ENCODE data around the gene RAB9B.

RAB9B gene

DNA sequence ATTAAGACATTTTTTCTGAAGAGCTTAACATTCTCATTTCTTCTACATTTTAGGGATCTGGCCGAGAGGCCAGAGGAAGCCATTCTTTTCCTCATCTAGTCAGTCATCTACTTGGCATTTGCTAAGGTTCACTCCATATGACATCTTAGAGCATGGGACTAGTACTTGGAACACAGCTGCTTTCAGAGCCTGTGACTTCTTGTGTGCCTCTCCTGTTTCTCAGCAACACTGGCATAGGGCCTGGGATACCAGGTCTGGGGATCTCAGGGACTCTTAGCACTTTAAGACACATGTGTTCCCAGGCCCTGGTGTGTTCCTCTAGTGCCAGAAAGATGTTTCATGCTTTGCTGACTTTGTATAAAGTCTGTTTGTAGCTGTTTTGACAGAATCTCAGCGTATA lies 48.1 kb downstream of the RAB9B start:
- TF ChIP-seq, protein P1, sequence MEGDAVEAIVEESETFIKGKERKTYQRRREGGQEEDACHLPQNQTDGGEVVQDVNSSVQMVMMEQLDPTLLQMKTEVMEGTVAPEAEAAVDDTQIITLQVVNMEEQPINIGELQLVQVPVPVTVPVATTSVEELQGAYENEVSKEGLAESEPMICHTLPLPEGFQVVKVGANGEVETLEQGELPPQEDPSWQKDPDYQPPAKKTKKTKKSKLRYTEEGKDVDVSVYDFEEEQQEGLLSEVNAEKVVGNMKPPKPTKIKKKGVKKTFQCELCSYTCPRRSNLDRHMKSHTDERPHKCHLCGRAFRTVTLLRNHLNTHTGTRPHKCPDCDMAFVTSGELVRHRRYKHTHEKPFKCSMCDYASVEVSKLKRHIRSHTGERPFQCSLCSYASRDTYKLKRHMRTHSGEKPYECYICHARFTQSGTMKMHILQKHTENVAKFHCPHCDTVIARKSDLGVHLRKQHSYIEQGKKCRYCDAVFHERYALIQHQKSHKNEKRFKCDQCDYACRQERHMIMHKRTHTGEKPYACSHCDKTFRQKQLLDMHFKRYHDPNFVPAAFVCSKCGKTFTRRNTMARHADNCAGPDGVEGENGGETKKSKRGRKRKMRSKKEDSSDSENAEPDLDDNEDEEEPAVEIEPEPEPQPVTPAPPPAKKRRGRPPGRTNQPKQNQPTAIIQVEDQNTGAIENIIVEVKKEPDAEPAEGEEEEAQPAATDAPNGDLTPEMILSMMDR (IDR thresholded peaks at IDR 0.05; ENCODE audit: low read depth, low read length, missing control alignments): no peak
- no peak overlapping the region for H3K4me3 ChIP-seq (replicated peaks; ENCODE audit: low read depth, low read length)
- no peak for DNase-seq (ENCODE audit: extremely low read depth, low read depth)

GRCh38 chrX:103783196-103783595 lies 48.9 kb downstream of the RAB9B start:
- H3K4me3 ChIP-seq (replicated peaks; ENCODE audit: low read depth, low read length): no peak overlapping the region
- TF ChIP-seq, protein P1 (IDR thresholded peaks at IDR 0.05; ENCODE audit: low read depth, low read length, missing control alignments): no peak
- DNase-seq (ENCODE audit: extremely low read depth, low read depth): no peak

- DNase-seq (ENCODE audit: extremely low read depth, low read depth): no peak
- no peak overlapping the region for H3K4me3 ChIP-seq (replicated peaks; ENCODE audit: low read depth, low read length)
- TF ChIP-seq, protein P1 (IDR thresholded peaks at IDR 0.05; ENCODE audit: low read depth, low read length, missing control alignments): no peak
Measured at GRCh38 chrX:103782640-103783039, 49.4 kb downstream of the RAB9B start.

GRCh38 chrX:103781706-103782105 lies 50.4 kb downstream of the RAB9B start:
- DNase-seq (ENCODE audit: extremely low read depth, low read depth): no peak
- TF ChIP-seq, protein P1 (IDR thresholded peaks at IDR 0.05; ENCODE audit: low read depth, low read length, missing control alignments): no peak
- no peak overlapping the region for H3K4me3 ChIP-seq (replicated peaks; ENCODE audit: low read depth, low read length)

DNA sequence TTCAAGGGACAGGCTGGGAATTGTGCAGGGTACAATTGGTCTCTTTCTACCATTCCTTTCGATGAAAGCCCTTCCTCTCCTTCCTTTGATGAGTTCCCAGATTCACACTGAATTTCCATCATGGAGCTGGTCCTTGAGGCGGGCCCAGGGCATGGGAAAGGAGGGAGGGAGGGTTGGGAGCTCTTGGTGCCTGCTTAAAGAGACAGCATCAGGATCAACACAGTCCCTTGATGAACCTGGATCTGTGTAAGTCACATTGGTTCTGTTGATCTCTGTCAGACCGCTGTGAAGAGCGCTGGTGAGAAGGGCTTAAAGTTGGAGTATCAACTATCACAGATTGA lies 51.0 kb downstream of the RAB9B start:
- H3K4me3 ChIP-seq (replicated peaks; ENCODE audit: low read depth, low read length): no peak overlapping the region
- TF ChIP-seq, protein P1 (IDR thresholded peaks at IDR 0.05; ENCODE audit: low read depth, low read length, missing control alignments): no peak
- no peak for DNase-seq (ENCODE audit: extremely low read depth, low read depth)

GRCh38 chrX:103780336-103781061 lies 51.6 kb downstream of the RAB9B start:
- DNase-seq (ENCODE audit: extremely low read depth, low read depth): no peak
- H3K4me3 ChIP-seq (replicated peaks; ENCODE audit: low read depth, low read length): no peak overlapping the region
- TF ChIP-seq, protein P1 (IDR thresholded peaks at IDR 0.05; ENCODE audit: low read depth, low read length, missing control alignments): no peak

Data from HFF-Myc (cell line).